DMS79 (cell line): ENCODE data around the gene DEGS1.

Experiments
- DNase-seq: peaks from one replicate; lab custom pipeline; 2025; lab: John Stamatoyannopoulos, UW

Gene DEGS1

GRCh38 chr1:224213438-224214119 is 30.5 kb downstream of the DEGS1 start:
- DNase-seq: no peak

- no peak for DNase-seq
Observed at GRCh38 chr1:224216382-224216781, 33.3 kb downstream of the DEGS1 start.

- DNase-seq: no peak
Observed at GRCh38 chr1:224217655-224218623, 34.9 kb downstream of the DEGS1 start.

- no peak for DNase-seq
Observed at GRCh38 chr1:224219011-224219611, 36.1 kb downstream of the DEGS1 start.

- DNase-seq: no peak
Observed at GRCh38 chr1:224219612-224220059, 36.6 kb downstream of the DEGS1 start.

- DNase-seq: no peak
Observed at GRCh38 chr1:224223819-224224714, 41.0 kb downstream of the DEGS1 start.

GRCh38 chr1:224226849-224227502 is 43.9 kb downstream of the DEGS1 start:
- no peak for DNase-seq

GRCh38 chr1:224234017-224234416 is 51.0 kb downstream of the DEGS1 start:
- DNase-seq: no peak

GRCh38 chr1:224235813-224236493 is 52.9 kb downstream of the DEGS1 start:
- DNase-seq: no peak

GRCh38 chr1:224237119-224237881 is 54.3 kb downstream of the DEGS1 start:
- no peak for DNase-seq

GRCh38 chr1:224238212-224238611 is 55.2 kb downstream of the DEGS1 start:
- no peak for DNase-seq

- no peak for DNase-seq
Observed at GRCh38 chr1:224238756-224239155, 55.7 kb downstream of the DEGS1 start.
